HepG2 (cell line): ENCODE results near the gene SLC44A5. TPM values are rescaled to one million over a fixed set of nuclear protein-coding genes. Genes with fewer than 3 reads are reported as not detected.

ENCODE experiments used
- ATAC-seq: fragments of 200-7000 bp; cut with Tn5 transposase; 3 replicates; pipeline ENCODE4 v1.9.1; 2020; ENCODE audit warnings: mild to moderate bottlenecking, moderate library complexity
- BruUV-seq: library from RNA; stranded (reverse); fragments of 400-500 nt; replicated peaks from 2 replicates; lab custom pipeline; 2021; lab: Mats Ljungman, UMichigan
- CTCF ChIA-PET: fragments of 300-600 bp; formaldehyde crosslinking; extraction: SDS; loops from one replicate; lab custom pipeline; 2021; ENCODE audit warnings: low total read pairs, inconsistent platforms, low intra/inter-chr PET ratio; lab: Yijun Ruan, JAX
- POLR2A ChIA-PET: fragments of 350-600 bp; sonication (Branson Sonifier 250); formaldehyde crosslinking; loops from one replicate; lab custom pipeline; 2020; ENCODE audit warnings: antibody characterized with exemption, inconsistent platforms; lab: Yijun Ruan, JAX
- DNase-seq: peaks from one replicate; pipeline ENCODE4 v3.0.0-alpha.2; 2015; ENCODE audit warnings: low spot score
- FAIRE-seq: peaks from 3 replicates; lab custom pipeline; 2011; peaks lifted over from hg19 to GRCh38; lab: Jason Lieb, UNC
- H2AFZ ChIP-seq: one replicate; pipeline ENCODE4 v1.6.1; 2011; ENCODE audit warnings: low read length, inconsistent platforms
- H3K27ac ChIP-seq: fragments of 300-600 bp; 3 replicates; pipeline ENCODE4 v1.8.0; 2011; ENCODE audit warnings: mixed run types, mild to moderate bottlenecking, mixed read lengths, low read length, inconsistent platforms; ENCODE audit not compliant: insufficient read depth; ENCODE audit errors: extremely low read length
- H3K27me3 ChIP-seq, 2 experiments: fragments of 200-600 bp in 1 of 2; 2 replicates in 1 of 2; 3 replicates in 1 of 2; pipeline versions ENCODE4 v1.6.0 to v1.8.0; 2011; ENCODE audit warnings: low read length in 2 of 2, mild to moderate bottlenecking in 2 of 2, moderate library complexity in 2 of 2, inconsistent platforms in 1 of 2; ENCODE audit not compliant: insufficient read depth in 2 of 2, control insufficient read depth in 1 of 2
- H3K36me3 ChIP-seq, 2 experiments: fragments of 200-600 bp in 1 of 2; replicated peaks in 1 of 2; 2 replicates in 1 of 2; 3 replicates in 1 of 2; pipeline versions ENCODE4 v1.5.1 to v1.8.0; 2011; ENCODE audit warnings: low read length in 2 of 2, inconsistent platforms in 1 of 2; ENCODE audit not compliant: insufficient read depth in 2 of 2, control insufficient read depth in 1 of 2
- H3K4me1 ChIP-seq: 2 replicates; pipeline ENCODE4 v1.5.1; 2012; ENCODE audit warnings: low read length, inconsistent platforms; ENCODE audit not compliant: insufficient read depth
- H3K4me2 ChIP-seq: 2 replicates; pipeline ENCODE4 v1.6.0; 2011; ENCODE audit warnings: low read depth, low read length, inconsistent platforms
- H3K4me3 ChIP-seq, 3 experiments: fragments of 200-600 bp in 1 of 3; sonication (generic), shearing (Covaris generic) in 1 of 3; replicated peaks in 1 of 3; 2 replicates each; pipeline ENCODE4 v1.5.1; 2011 to 2016; ENCODE audit warnings: low read length in 3 of 3, inconsistent platforms in 2 of 3, low read depth in 2 of 3, mild to moderate bottlenecking in 2 of 3, control low read depth in 1 of 3, mixed read lengths in 1 of 3; ENCODE audit not compliant: insufficient read depth in 1 of 3
- H3K79me2 ChIP-seq: one replicate; pipeline ENCODE4 v1.6.1; 2011; ENCODE audit warnings: low read length, inconsistent platforms; ENCODE audit not compliant: insufficient read depth
- H3K9ac ChIP-seq: 2 replicates; pipeline ENCODE4 v1.6.0; 2011; ENCODE audit warnings: mild to moderate bottlenecking, low read depth, low read length, inconsistent platforms; ENCODE audit not compliant: insufficient read depth
- H3K9me3 ChIP-seq: 2 replicates; pipeline ENCODE4 v1.5.1; 2012; ENCODE audit warnings: mild to moderate bottlenecking, low read length
- H4K20me1 ChIP-seq: 2 replicates; pipeline ENCODE4 v1.6.0; 2011; ENCODE audit warnings: inconsistent platforms, mild to moderate bottlenecking, low read length, moderate library complexity; ENCODE audit not compliant: insufficient read depth
- HMGXB4 ChIP-seq, 2 experiments: sonication (generic) in 1 of 2; formaldehyde crosslinking in 1 of 2; IDR thresholded peaks; 2 replicates each; pipeline versions ENCODE4 v1.4.0 to v1.6.1; 2018 to 2020; ENCODE audit warnings: missing genetic modification reagents in 2 of 2, borderline replicate concordance in 1 of 2, low read depth in 1 of 2, mild to moderate bottlenecking in 1 of 2, missing biosample characterization in 1 of 2
- KMT2B ChIP-seq: IDR thresholded peaks from 2 replicates; pipeline ENCODE4 v1.6.1; 2016; ENCODE audit warnings: missing genetic modification reagents, missing compliant biosample characterization
- SETDB1 ChIP-seq: sonication (generic); formaldehyde crosslinking; IDR thresholded peaks from 2 replicates; pipeline ENCODE4 v1.5.1; 2020; ENCODE audit warnings: missing genetic modification reagents, mild to moderate bottlenecking, borderline replicate concordance
- TAF1 ChIP-seq: sonication (generic); formaldehyde crosslinking; IDR thresholded peaks from 2 replicates; pipeline ENCODE4 v1.4.0; 2020; ENCODE audit warnings: missing genetic modification reagents
- ZNF687 ChIP-seq: sonication (generic); formaldehyde crosslinking; IDR thresholded peaks from 2 replicates; pipeline ENCODE4 v1.5.1; 2020; ENCODE audit warnings: mild to moderate bottlenecking, missing genetic modification reagents, moderate library complexity
- whole genome bisulfite sequencing: methylation state at CpG from one replicate; pipeline ENCODE4 v1.1.6; 2017; ENCODE audit warnings: low lambda C conversion rate; 5-methylcytosine and 5-hydroxymethylcytosine counted together
- in situ Hi-C: cut with HindIII; loops from 2 replicates; pipeline ENCODE4 v1.10.0; 2017; ENCODE audit warnings: low pct_unique_long_range_greater_than_20kb; ENCODE audit not compliant: extremely low pct_ligation_motif_present
- intact Hi-C: fragments of 100-400 bp; cut with micrococcal nuclease; formaldehyde crosslinking; loops from one replicate; pipeline ENCODE4 v1.10.0; 2022; ENCODE audit not compliant: unreplicated experiment
- polyA plus RNA-seq, 8 experiments: library from polyadenylated mRNA; depleted of rRNA in 3 of 8; stranded (reverse) in 7 of 8; unstranded in 1 of 8; fragments of >200 nt; fragmentation: Illumina TruSeq in 4 of 8; extraction: Trizol in 4 of 8; gene quantifications; 2 replicates each; pipeline versions ENCODE4 v1.2.1 to v1.2.3, GENCODE V29; 2011 to 2016; ENCODE audit warnings: low read depth in 4 of 8, missing spikeins in 1 of 8, mixed read lengths in 1 of 8; ENCODE audit not compliant: insufficient read depth in 1 of 8
- total RNA-seq, 5 experiments: library from RNA; depleted of rRNA; stranded (reverse); fragments of >200 nt; fragmentation: Illumina TruSeq; extraction: Trizol; gene quantifications; 2 replicates each; pipeline ENCODE4 v1.2.3, GENCODE V29; 2016; ENCODE audit warnings: low read depth in 1 of 5

SLC44A5 gene
- total and polyA plus RNA-seq, 2 of the 13 experiments (the other 11 are each of a cell fraction or from before 2014, with no cell fraction given) = 8.0 to 16.0 TPM

GRCh38 chr1:75375476-75376447 lies 235.2 kb downstream of the SLC44A5 start (continued):
- TF ChIP-seq TAF1 (CRISPR knock-in tag) = peak; percentile 56
- 0 out of 4 replicates have a peak, but pooled peaks of 1 of the 2 experiments have one; percentile 23 for TF ChIP-seq HMGXB4 (CRISPR knock-in tag; IDR thresholded peaks at IDR 0.05; ENCODE audit: borderline replicate concordance in 1 of 2, low read depth in 1 of 2)

- ATAC-seq = peak; percentile 68
- Histone ChIP-seq H3K4me1 (peaks cover 29% of the 10 kb centered on the region), H3K36me3 (no peaks in the 10 kb centered on the region), H3K9ac (0 out of 2 replicates have a peak overlapping the region, but pooled peaks have one; percentile 67), H4K20me1 (no peaks in the 10 kb centered on the region), H3K27me3 (no peaks in the 10 kb centered on the region), H2AFZ (no peak overlapping the region), H3K27ac (no peak overlapping the region), H3K4me2 (peak overlapping the region; percentile 59), H3K79me2 (peaks cover 39% of the 10 kb centered on the region), H3K9me3 (no peaks in the 10 kb centered on the region), H3K4me3 (peak overlapping the region in 2 of 3 experiments; percentile 11 to 58; a peak in 4 of 6 replicates)
- POLR2A ChIA-PET = no interaction called here
- in situ Hi-C loops = no loop called here
- CTCF ChIA-PET = no interaction called here
- no TSS peak for BruUV-seq
- intact Hi-C loops = no loop called here
- TF ChIP-seq KMT2B (CRISPR knock-in tag) (no peak), SETDB1 (CRISPR knock-in tag) (no peak), ZNF687 (CRISPR knock-in tag) (peak; percentile 40)
- DNase-seq = no peak
- WGBS = no CpG with 5 or more reads among the region's 5 CpGs
- no peak for FAIRE-seq
Measured at GRCh38 chr1:75373542-75374159, 237.3 kb downstream of the SLC44A5 start.
